Endothelial cell (in vitro differentiated cells): ENCODE measurements around the gene TRABD2B. TPM values are rescaled to one million over a fixed set of nuclear protein-coding genes. Genes with fewer than 3 reads are reported as not detected.

Source experiments
- DNase-seq: peaks from one replicate; pipeline ENCODE4 v3.0.0; 2021; ENCODE audit warnings: low spot score
- H3K27ac Mint-ChIP-seq: one replicate; pipeline ENCODE4 v1.8.0; 2021; ENCODE audit warnings: mixed read lengths, inconsistent platforms; ENCODE audit not compliant: unreplicated experiment
- H3K27me3 Mint-ChIP-seq: one replicate; pipeline ENCODE4 v1.8.0; 2021; ENCODE audit warnings: mild to moderate bottlenecking, moderate library complexity, mixed read lengths, inconsistent platforms; ENCODE audit not compliant: unreplicated experiment
- H3K36me3 Mint-ChIP-seq: one replicate; pipeline ENCODE4 v1.8.0; 2021; ENCODE audit warnings: mild to moderate bottlenecking, low read depth, mixed read lengths, inconsistent platforms; ENCODE audit not compliant: unreplicated experiment
- H3K4me1 Mint-ChIP-seq: one replicate; pipeline ENCODE4 v1.8.0; 2021; ENCODE audit warnings: mild to moderate bottlenecking, mixed read lengths, inconsistent platforms; ENCODE audit not compliant: unreplicated experiment
- H3K4me3 Mint-ChIP-seq: one replicate; pipeline ENCODE4 v1.8.0; 2021; ENCODE audit warnings: mild to moderate bottlenecking, mixed read lengths, inconsistent platforms; ENCODE audit not compliant: unreplicated experiment
- H3K9me3 Mint-ChIP-seq: one replicate; pipeline ENCODE4 v1.8.0; 2021; ENCODE audit warnings: mixed read lengths, inconsistent platforms; ENCODE audit not compliant: unreplicated experiment
- total RNA-seq: library from RNA; stranded (reverse); fragmentation: NEBNext Ultra II Directional; extraction: Animal tissue kit (Norgen Biotek cat#: 25700); gene quantifications from one replicate; pipeline ENCODE4 v1.2.1, GENCODE V29; 2021; ENCODE audit not compliant: unreplicated experiment
- TF ChIP-seq, protein P1 (sequence below): fragments of 200-600 bp; sonication (generic); IDR thresholded peaks from one replicate; pipeline ENCODE4 v1.5.0; 2021; ENCODE audit warnings: antibody characterized with exemption; ENCODE audit not compliant: unreplicated experiment

The TRABD2B gene
- total RNA-seq, 1 donor from 2014 or later, result 1.0 TPM

- Mint-ChIP-seq H3K36me3 (no peaks in the 10 kb centered on the region), H3K27ac (no peak overlapping the region), H3K4me3 (no peak overlapping the region), H3K27me3 (no peaks in the 10 kb centered on the region), H3K9me3 (no peaks in the 10 kb centered on the region), H3K4me1 (peaks cover 7% of the 10 kb centered on the region)
- TF ChIP-seq, protein P1, sequence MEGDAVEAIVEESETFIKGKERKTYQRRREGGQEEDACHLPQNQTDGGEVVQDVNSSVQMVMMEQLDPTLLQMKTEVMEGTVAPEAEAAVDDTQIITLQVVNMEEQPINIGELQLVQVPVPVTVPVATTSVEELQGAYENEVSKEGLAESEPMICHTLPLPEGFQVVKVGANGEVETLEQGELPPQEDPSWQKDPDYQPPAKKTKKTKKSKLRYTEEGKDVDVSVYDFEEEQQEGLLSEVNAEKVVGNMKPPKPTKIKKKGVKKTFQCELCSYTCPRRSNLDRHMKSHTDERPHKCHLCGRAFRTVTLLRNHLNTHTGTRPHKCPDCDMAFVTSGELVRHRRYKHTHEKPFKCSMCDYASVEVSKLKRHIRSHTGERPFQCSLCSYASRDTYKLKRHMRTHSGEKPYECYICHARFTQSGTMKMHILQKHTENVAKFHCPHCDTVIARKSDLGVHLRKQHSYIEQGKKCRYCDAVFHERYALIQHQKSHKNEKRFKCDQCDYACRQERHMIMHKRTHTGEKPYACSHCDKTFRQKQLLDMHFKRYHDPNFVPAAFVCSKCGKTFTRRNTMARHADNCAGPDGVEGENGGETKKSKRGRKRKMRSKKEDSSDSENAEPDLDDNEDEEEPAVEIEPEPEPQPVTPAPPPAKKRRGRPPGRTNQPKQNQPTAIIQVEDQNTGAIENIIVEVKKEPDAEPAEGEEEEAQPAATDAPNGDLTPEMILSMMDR, result no peak
- DNase-seq, result no peak
These were observed 143.3 kb downstream of the TRABD2B start for GRCh38 chr1:47853852-47854251.

GRCh38 chr1:47853059-47853458 is 144.1 kb downstream of the TRABD2B start:
- no peaks in the 10 kb centered on the region for H3K27me3 Mint-ChIP-seq
- DNase-seq, result no peak
- H3K9me3 Mint-ChIP-seq, result no peaks in the 10 kb centered on the region
- H3K4me1 Mint-ChIP-seq, result peaks cover 6% of the 10 kb centered on the region
- TF ChIP-seq, protein P1, result no peak
- H3K36me3 Mint-ChIP-seq, result no peaks in the 10 kb centered on the region
- H3K4me3 Mint-ChIP-seq, result no peak overlapping the region
- no peak overlapping the region for H3K27ac Mint-ChIP-seq

GRCh38 chr1:47852006-47852718 is 145.0 kb downstream of the TRABD2B start:
- peaks cover under 1% of the 10 kb centered on the region for H3K4me1 Mint-ChIP-seq

DNA sequence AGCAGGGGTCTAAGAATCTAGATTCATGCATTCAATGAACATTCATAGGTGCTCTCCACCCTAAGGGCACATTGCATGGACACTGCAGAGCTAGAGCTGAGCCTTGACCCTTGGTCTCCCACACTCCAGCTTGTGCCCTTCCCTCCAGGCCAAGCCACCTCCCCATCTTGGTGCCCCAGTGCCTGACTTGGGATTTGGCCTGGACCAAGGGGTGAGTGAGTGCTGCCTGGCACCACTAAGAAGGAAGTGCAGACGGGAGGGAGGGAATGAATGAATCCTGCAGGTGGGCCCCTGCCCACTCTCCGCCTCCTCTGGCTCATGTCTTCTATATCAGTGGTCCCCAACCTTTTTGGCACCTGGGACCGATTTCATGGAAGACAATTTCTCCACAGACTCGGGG is 146.7 kb downstream of the TRABD2B start:
- H3K27me3 Mint-ChIP-seq, result no peaks in the 10 kb centered on the region
- no peaks in the 10 kb centered on the region for H3K9me3 Mint-ChIP-seq
- no peak for DNase-seq
- no peak overlapping the region for H3K27ac Mint-ChIP-seq
- H3K4me1 Mint-ChIP-seq, result no peaks in the 10 kb centered on the region
- H3K36me3 Mint-ChIP-seq, result no peaks in the 10 kb centered on the region
- TF ChIP-seq, protein P1, result no peak
- H3K4me3 Mint-ChIP-seq, result no peak overlapping the region

More at GRCh38 chr1:47852006-47852718, 145.0 kb downstream of the TRABD2B start:
- no peak for DNase-seq
- H3K36me3 Mint-ChIP-seq, result no peaks in the 10 kb centered on the region
- no peak overlapping the region for H3K27ac Mint-ChIP-seq
- TF ChIP-seq, protein P1, result no peak
- no peaks in the 10 kb centered on the region for H3K9me3 Mint-ChIP-seq
- no peaks in the 10 kb centered on the region for H3K27me3 Mint-ChIP-seq
- H3K4me3 Mint-ChIP-seq, result no peak overlapping the region

GRCh38 chr1:47849591-47850261 is 147.5 kb downstream of the TRABD2B start:
- Mint-ChIP-seq H3K27me3 (peaks cover 3% of the 10 kb centered on the region), H3K4me1 (no peaks in the 10 kb centered on the region), H3K9me3 (no peaks in the 10 kb centered on the region), H3K4me3 (no peak overlapping the region), H3K27ac (no peak overlapping the region), H3K36me3 (no peaks in the 10 kb centered on the region)
- no peak for DNase-seq
- TF ChIP-seq, protein P1, result no peak
